Fibroblast of lung (primary cell): ENCODE results near the gene NOL4L. TPM values are rescaled to one million over a fixed set of nuclear protein-coding genes. Genes with fewer than 3 reads are reported as not detected.

Source experiments
- DNase-seq, 2 donors: peaks; one replicate each; pipeline versions ENCODE4 v3.0.0 to v3.0.0-alpha.2; 2010; ENCODE audit warnings: low read depth in 2 of 2
- H2AFZ ChIP-seq: 2 replicates; pipeline ENCODE4 v1.5.1; 2012; ENCODE audit warnings: low read length, control low read depth, inconsistent platforms
- H3K27ac ChIP-seq: 2 replicates; pipeline ENCODE4 v1.5.1; 2011; ENCODE audit warnings: low read length, control low read depth; ENCODE audit not compliant: insufficient read depth
- H3K27me3 ChIP-seq: 2 replicates; pipeline ENCODE4 v1.5.1; 2011; ENCODE audit warnings: mild to moderate bottlenecking, low read length; ENCODE audit not compliant: control insufficient read depth, insufficient read depth
- H3K36me3 ChIP-seq: 2 replicates; pipeline ENCODE4 v1.5.1; 2011; ENCODE audit warnings: low read length; ENCODE audit not compliant: control insufficient read depth, insufficient read depth
- H3K4me1 ChIP-seq: 2 replicates; pipeline ENCODE4 v1.5.1; 2011; ENCODE audit warnings: low read length; ENCODE audit not compliant: control insufficient read depth, insufficient read depth; ENCODE audit errors: extremely low read depth
- H3K4me2 ChIP-seq: 2 replicates; pipeline ENCODE4 v1.5.1; 2011; ENCODE audit warnings: low read length, control low read depth; ENCODE audit not compliant: insufficient read depth; ENCODE audit errors: extremely low read depth
- H3K4me3 ChIP-seq, 4 experiments: fragments of 200-600 bp in 1 of 4; sonication (generic) in 1 of 4; replicated peaks in 1 of 4; 2 replicates each; pipeline ENCODE4 v1.5.1; 2011 to 2016; ENCODE audit warnings: low read length in 4 of 4, low read depth in 3 of 4, mild to moderate bottlenecking in 3 of 4, control low read depth in 2 of 4, inconsistent platforms in 1 of 4, mixed read lengths in 1 of 4; ENCODE audit not compliant: insufficient read depth in 1 of 4; ENCODE audit errors: control extremely low read depth in 1 of 4
- H3K79me2 ChIP-seq: 2 replicates; pipeline ENCODE4 v1.5.1; 2012; ENCODE audit warnings: mild to moderate bottlenecking, low read length, inconsistent platforms; ENCODE audit not compliant: control insufficient read depth, insufficient read depth
- H3K9ac ChIP-seq: 2 replicates; pipeline ENCODE4 v1.5.1; 2011; ENCODE audit warnings: mild to moderate bottlenecking, low read length, control low read depth; ENCODE audit not compliant: insufficient read depth
- H3K9me3 ChIP-seq: 2 replicates; pipeline ENCODE4 v1.5.1; 2012; ENCODE audit warnings: low read depth, low read length; ENCODE audit not compliant: control insufficient read depth, insufficient read depth
- H4K20me1 ChIP-seq: 2 replicates; pipeline ENCODE4 v1.5.1; 2011; ENCODE audit warnings: low read length; ENCODE audit not compliant: control insufficient read depth, insufficient read depth; ENCODE audit errors: extremely low read depth
- CTCF ChIP-seq, 2 donors: IDR thresholded peaks in 1 of 2; conservative IDR thresholded peaks in 1 of 2; 1 replicate in 1 of 2; 2 replicates in 1 of 2; pipeline ENCODE4 v1.5.1; 2011 to 2012; ENCODE audit warnings: low read length in 2 of 2, control low read depth in 1 of 2, inconsistent platforms in 1 of 2, low read depth in 1 of 2, mild to moderate bottlenecking in 1 of 2
- EZH2 ChIP-seq: IDR thresholded peaks from 2 replicates; pipeline ENCODE4 v1.5.1; 2012; ENCODE audit warnings: low read length, control low read depth, mild to moderate bottlenecking; ENCODE audit errors: missing control alignments
- polyA plus RNA-seq, 2 donors: library from polyadenylated mRNA; depleted of rRNA in 1 of 2; stranded (reverse) in 1 of 2; unstranded in 1 of 2; fragments of >200 nt; gene quantifications; 2 replicates each; pipeline ENCODE4 v1.2.1, GENCODE V29; 2011 to 2012; ENCODE audit warnings: missing spikeins in 1 of 2
- total RNA-seq: library from RNA; depleted of rRNA; stranded (reverse); fragments of >200 nt; gene quantifications from 2 replicates; pipeline ENCODE4 v1.2.1, GENCODE V29; 2014

Gene NOL4L
- total and polyA plus RNA-seq, 2 donors (not counting 1 experiment from before 2014, with no cell fraction given), result 3.2 to 4.0 TPM

DNA sequence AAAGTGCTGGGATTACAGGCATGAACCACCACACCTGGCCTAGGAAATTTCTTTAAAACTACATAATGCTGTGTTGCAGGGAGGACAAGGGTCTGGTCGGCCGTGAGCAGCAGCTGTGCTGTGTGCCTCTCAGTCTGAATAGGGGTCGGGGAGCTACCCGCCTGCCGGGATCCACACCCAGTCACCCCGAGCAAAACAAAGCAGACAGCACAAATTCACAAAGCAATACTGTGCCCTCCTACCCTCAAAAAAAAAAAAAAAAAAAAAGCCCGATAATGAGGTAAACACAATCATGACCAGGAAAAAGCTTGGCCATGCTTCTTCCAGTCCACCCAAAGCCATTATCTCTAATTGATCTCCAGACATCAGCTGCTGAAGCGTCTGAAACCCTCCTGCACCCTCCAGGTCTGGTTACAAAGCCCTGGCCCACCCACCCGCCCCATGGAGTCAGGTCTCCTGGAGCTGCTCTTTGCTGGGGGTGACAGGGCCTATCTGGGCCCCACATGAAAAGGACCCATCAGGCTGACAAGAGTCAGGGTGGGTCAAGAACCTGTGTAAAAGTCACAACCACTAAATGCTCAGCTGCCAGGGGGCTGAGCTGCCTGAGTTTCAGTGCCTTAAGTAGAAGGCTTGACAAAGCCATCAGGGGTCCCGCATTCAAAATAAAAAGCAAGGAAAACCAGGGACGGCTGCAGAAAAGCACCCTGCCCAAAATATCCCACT, 88.2 kb downstream of the NOL4L start:
- TF ChIP-seq EZH2, result no peak
- H3K27me3 ChIP-seq, result no peaks in the 10 kb centered on the region
- no peak overlapping the region for H3K9ac ChIP-seq
- no peaks in the 10 kb centered on the region for H4K20me1 ChIP-seq
- no peak overlapping the region for H3K27ac ChIP-seq
- no peaks in the 10 kb centered on the region for H3K4me1 ChIP-seq
- no peaks in the 10 kb centered on the region for H3K36me3 ChIP-seq
- H3K4me3 ChIP-seq, result no peak overlapping the region
- H3K79me2 ChIP-seq, result no peaks in the 10 kb centered on the region
- DNase-seq, result no peak
- no peak overlapping the region for H2AFZ ChIP-seq
- no peaks in the 10 kb centered on the region for H3K9me3 ChIP-seq
- no peak overlapping the region for H3K4me2 ChIP-seq

GRCh38 chr20:32495949-32496348, 89.2 kb downstream of the NOL4L start:
- Histone ChIP-seq H3K79me2 (no peaks in the 10 kb centered on the region), H3K9me3 (no peaks in the 10 kb centered on the region), H3K4me1 (no peaks in the 10 kb centered on the region), H3K9ac (no peak overlapping the region), H3K4me2 (no peak overlapping the region), H3K27me3 (no peaks in the 10 kb centered on the region), H3K36me3 (no peaks in the 10 kb centered on the region), H3K27ac (no peak overlapping the region), H3K4me3 (no peak overlapping the region), H4K20me1 (no peaks in the 10 kb centered on the region), H2AFZ (no peak overlapping the region)
- DNase-seq, result no peak
- TF ChIP-seq EZH2 (no peak), CTCF (conservative IDR thresholded peaks at IDR 0.05 in 1 of 2, IDR thresholded peaks at IDR 0.05 in 1 of 2; ENCODE audit: low read depth in 1 of 2, low read length in 2 of 2) (no peak)

DNA sequence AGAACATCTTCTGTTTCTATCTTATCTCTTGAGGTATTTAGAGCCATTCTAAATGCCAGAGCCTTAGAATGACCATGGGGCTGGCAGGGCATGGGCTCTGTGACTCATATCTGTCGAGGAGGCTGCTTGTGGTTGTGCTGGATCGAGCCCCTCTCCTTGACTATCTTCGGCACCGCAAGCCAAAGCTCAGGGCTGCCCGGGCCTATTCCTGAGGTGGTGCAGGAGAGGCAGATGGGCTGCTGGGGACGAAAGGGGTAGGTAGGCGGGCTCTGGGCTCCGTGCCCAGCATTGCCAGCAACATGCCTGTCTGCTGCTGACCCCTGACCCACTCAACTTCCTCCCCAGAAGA, 89.9 kb downstream of the NOL4L start:
- Histone ChIP-seq H3K9me3 (no peaks in the 10 kb centered on the region), H3K27ac (no peak overlapping the region), H2AFZ (no peak overlapping the region), H3K4me2 (no peak overlapping the region), H3K79me2 (no peaks in the 10 kb centered on the region), H3K27me3 (no peaks in the 10 kb centered on the region), H3K9ac (no peak overlapping the region), H3K36me3 (no peaks in the 10 kb centered on the region), H3K4me3 (no peak overlapping the region), H3K4me1 (no peaks in the 10 kb centered on the region), H4K20me1 (no peaks in the 10 kb centered on the region)
- peak in 1 of 2 donors; percentile 44 for DNase-seq
- TF ChIP-seq EZH2 (no peak), CTCF (conservative IDR thresholded peaks at IDR 0.05 in 1 of 2, IDR thresholded peaks at IDR 0.05 in 1 of 2; ENCODE audit: low read depth in 1 of 2, low read length in 2 of 2) (no peak)
